Left renal pelvis (tissue), 4 donors: Measurements from ENCODE around the gene UBD. TPM values are rescaled to one million over a fixed set of nuclear protein-coding genes. Genes with fewer than 3 reads are reported as not detected.

Experiments
- DNase-seq, 4 donors: peaks; one replicate each; pipeline ENCODE4 v3.0.0-alpha.2; 2013; ENCODE audit warnings: low read depth in 4 of 4, low spot score in 3 of 4
- polyA plus RNA-seq, 4 donors: library from polyadenylated mRNA; unstranded; fragments of 120-200 nt; gene quantifications; one replicate each; pipeline ENCODE4 v1.2.1, GENCODE V29; 2013; ENCODE audit not compliant: insufficient read length in 4 of 4

The UBD gene
- polyA plus RNA-seq, 4 donors, result 0.48 to 2.0 (median 0.74) TPM

- no peak for DNase-seq
These were observed 34.9 kb downstream of the UBD start for GRCh38 chr6:29524444-29525310.

- no peak for DNase-seq
These were observed 35.5 kb downstream of the UBD start for GRCh38 chr6:29524044-29524443.

DNA sequence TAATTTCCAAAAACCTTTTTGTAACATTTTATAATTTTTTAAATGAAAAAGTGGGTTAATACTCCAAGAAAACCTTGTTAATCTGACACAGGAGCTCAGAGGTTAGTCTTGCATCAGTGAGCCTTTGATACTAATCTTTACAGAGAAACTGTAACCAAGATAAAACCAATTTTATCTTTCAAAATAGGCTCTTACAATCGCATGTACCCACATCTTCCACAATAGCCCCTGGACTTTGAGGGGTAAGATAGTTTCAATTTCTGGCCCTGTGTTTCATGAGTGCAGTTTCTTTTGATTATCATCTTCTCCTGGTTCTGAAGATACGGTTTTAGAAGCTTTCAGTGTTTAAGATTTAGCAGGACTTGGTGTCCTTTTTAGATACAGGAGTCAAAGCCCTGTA is 37.3 kb downstream of the UBD start:
- DNase-seq, result no peak

- no peak for DNase-seq
These were observed 38.4 kb downstream of the UBD start for GRCh38 chr6:29521006-29521680.

DNA sequence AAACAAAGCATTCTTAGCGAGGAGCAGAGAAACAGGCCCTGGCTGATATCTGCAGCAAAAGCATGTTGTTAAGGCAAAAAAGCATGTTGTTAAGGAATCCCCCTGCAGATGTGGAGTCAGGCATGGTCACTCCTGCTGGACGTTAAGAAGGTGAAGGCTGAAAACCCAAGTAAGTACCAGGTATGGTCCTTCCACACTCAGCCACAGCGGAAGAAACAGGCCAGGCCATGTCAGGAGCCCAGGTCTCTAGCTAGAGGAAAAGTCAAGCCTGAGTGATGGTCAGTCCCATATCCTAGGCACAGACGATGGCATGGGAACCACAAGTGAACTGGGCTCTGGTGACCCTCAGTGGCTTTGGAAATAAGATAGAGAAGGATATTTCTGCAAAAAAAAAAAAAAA is 39.3 kb downstream of the UBD start:
- DNase-seq, result no peak

DNA sequence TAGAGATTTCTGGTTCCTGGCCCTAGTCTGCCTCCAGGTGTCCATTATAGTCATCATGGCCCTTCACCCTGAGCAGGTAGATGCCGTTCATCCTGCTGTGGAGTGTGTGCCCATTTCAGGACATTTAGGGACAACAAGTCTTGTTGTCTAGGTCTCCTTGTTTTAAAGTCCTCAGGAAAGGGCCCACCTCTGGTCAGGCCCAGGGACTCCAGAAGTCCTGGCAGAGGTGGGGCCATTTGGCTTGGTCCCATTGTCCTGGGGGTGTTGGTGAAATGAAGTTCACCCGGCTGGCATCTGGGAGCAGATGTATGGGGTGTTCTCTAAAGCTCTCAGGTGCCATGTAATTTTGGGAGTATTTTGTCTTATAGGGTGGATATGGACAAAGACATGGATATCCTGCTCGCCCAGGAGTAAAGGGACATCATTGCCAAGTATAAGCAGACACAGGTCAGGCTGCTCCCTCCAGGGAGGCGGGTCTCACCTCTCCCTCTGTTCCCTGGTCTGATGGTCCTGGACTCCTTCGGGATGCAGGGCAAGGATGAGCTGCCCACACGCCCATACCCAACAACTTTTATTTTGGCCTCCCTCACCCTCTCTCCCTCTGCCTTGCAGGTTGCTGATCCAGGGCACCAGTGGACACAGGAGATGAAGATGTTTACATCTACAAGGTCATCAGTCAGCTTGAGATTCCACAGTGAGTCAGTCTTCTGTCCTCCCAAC is 40.1 kb downstream of the UBD start:
- DNase-seq, result no peak

GRCh38 chr6:29517728-29518440 is 41.6 kb downstream of the UBD start:
- DNase-seq, result no peak

GRCh38 chr6:29517245-29517644 is 42.3 kb downstream of the UBD start:
- no peak for DNase-seq

DNA sequence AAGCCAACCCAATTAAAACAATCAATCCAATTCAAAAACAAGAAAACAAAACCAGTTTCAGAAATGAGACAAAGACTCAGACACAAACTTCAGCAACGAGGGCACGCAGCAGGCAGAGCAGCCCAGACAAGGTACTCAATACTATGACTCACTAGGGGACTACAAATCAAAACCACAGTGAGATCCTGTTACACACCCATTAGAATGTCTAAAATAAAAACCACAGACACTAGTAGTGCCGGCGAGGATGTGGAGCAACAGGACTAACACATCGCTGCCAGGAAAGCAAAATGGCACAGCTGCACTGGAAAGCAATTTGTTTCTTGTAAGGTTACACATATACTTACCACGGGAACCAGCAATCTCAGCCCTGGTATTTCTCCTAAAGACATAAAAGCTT is 43.4 kb downstream of the UBD start:
- DNase-seq, result no peak

DNA sequence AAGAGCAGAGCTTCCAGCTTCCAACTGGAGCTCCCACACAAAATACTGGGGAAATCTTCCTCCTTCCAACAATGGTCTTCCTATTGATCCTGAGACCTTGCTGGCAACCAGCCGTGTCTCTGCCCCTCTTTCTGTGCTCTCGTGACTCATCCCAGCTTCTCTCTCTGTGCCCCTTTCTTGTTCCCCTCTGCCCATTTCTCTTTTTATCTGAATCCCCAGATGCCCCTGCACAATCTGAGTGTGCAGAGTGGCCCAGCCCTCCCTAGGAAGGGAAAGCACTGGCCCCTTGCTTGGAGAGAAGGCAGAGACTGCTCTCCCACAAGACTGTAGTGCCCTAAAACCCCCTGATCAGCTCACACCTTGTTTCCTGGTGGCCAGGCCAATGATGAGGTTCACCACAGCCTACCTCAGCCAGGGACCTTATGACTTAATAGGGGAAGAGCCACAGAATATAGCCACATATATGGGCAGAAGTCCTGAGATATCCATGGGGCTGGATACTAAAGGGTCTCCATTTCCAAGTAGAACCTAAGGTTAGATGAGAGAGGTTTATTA is 48.7 kb downstream of the UBD start:
- DNase-seq, result no peak

DNA sequence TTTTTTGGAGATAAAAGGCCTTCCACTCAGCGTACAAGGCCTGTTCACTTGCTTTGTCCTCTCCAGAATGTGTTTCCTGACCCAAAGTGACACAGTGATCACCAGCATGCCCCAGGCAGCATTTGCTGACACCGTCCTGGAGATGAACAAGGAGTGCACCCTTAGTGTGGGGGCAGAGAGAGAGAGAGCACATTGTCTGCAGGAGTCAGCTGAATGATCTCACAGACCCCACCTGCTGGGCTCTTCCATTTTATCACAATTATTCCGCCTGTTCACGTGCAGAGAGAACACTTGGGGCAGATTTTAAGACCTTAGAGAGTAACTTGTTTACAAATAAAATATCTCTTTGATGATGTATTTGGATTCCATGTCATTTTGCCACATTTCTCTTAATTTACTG is 49.3 kb downstream of the UBD start:
- no peak for DNase-seq

DNA sequence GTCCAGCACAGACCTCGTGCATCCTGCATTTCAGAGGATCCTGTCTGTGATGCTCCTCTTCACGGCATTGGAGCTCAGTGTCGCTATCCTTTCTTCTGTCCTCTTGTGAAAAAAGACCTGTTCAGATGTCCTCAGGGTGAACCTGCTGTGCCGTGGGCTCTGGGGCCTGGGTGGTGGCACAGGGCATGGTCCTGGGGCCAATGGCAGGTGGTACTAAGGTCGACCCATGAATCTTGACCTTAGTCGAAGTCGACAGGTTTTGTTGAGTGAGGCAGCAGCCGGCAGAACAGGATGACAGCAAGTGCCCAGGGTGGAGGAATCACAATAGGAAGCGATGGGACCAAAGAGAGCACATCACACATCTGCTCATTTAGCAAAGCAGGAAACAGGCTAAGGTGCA is 49.8 kb downstream of the UBD start:
- no peak for DNase-seq

DNA sequence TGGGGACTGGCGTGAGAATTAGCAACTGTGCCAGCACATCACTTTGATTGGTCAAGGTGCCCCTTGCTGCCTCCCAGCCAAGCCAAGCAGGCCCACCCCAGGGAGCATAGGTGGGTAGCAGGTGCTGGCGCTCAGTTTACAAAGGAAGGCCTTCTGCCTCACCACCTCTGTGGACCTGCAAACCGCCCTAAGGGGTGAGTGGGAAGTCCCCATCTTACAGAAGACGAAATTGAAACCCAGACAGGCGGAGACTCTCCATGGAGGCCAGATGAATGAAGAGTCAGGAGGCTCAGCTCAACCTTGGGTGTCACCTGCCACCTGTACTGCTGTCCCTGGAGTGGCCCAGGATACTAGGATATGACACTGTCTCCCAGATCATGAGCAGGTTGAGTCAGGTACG is 50.3 kb downstream of the UBD start:
- no peak for DNase-seq

GRCh38 chr6:29507319-29507718 is 52.2 kb downstream of the UBD start:
- DNase-seq, result no peak

DNA sequence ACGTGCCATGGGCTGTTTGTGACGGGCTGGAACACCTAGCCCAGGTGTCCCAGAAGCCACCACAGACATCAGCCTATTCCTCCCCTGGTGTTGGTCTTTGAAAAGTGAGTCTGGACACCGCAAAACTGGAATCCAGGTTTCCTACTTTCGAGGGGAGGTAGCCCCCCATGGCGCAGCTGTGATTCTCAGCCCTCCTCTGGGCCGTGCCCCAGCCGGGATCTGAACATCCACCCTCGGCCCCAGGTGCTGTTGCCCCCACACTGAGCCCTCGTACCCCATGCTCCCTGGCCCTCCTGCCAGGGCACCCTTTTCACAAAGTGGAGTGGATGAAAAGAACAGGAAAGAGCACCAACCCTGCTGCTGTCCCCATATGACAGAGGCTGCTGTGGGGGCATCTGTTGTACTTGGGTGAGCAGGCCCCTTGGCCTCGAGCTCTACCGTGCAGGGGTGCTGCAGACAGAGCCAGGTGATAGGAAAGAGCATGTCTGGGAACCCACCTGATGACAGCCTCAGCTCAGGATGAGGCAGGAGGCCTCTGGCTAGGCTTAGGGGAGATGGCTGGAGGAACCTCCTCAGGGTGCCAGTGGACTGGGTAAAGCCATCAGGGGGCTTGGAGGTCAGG is 53.0 kb downstream of the UBD start:
- no peak for DNase-seq

- no peak for DNase-seq
These were observed 53.7 kb downstream of the UBD start for GRCh38 chr6:29505808-29506207.
